ENCODE measurements around the gene PRKG1. TPM values are rescaled to one million over a fixed set of nuclear protein-coding genes. Genes with fewer than 3 reads are reported as not detected.

Gene PRKG1
- total and polyA plus RNA-seq, 2 of the 8 experiments (the other 6 are each of a cell fraction or from before 2014, with no cell fraction given) = 4.2 to 15.2 TPM

DNA sequence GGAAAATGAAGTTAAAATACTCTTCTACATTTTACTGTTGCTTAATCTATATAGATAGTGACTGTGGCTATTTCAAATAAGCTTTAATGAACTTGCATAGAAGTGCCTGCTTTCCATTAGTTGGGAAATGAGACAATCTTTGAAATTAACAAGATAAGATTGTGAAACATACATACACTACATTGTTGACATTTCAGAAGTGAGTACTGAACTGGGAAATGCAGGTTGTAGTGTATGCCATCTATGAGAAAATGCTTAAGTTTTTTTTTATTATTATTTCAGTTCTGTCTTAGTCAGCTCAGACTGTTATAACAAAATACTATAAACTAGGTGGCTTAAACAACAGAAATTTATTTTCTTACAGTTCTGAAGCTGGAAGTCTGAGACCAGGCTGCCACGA, 674.7 kb downstream of the PRKG1 start:
- Histone ChIP-seq H3K18ac (ENCODE audit: extremely low read depth, low read length) (no peak overlapping the region), H3K9me3 (ENCODE audit: insufficient read depth in 2 of 2, low read depth in 1 of 2, low read length in 1 of 2) (no peaks in the 10 kb centered on the region), H2BK5ac (ENCODE audit: low read depth, low read length) (no peak overlapping the region), H3K79me1 (ENCODE audit: low read depth, low read length) (no peaks in the 10 kb centered on the region), H2AK5ac (ENCODE audit: low read depth, low read length) (no peak overlapping the region), H4K91ac (replicated peaks; ENCODE audit: insufficient read length, low read length) (no peak overlapping the region), H3K23me2 (ENCODE audit: low read depth, low read length) (no peaks in the 10 kb centered on the region; the same call in 1 of the 2 replicates), H2BK12ac (ENCODE audit: low read depth, low read length) (no peak overlapping the region), H3K23ac (ENCODE audit: insufficient read length) (no peak overlapping the region), H3K9ac (replicated peaks in 1 of 4; ENCODE audit: extremely low read depth in 1 of 4, low read depth in 3 of 4, low read length in 3 of 4) (no peak overlapping the region), H2BK15ac (ENCODE audit: low read length) (no peak overlapping the region), H3K4me2 (ENCODE audit: insufficient read depth in 1 of 2, low read depth in 2 of 2, low read length in 2 of 2) (no peak overlapping the region), H3K79me2 (ENCODE audit: control insufficient read depth in 1 of 2, insufficient read depth in 2 of 2, low read length in 2 of 2) (no peaks in the 10 kb centered on the region), H3K27ac (ENCODE audit: low read depth, low read length) (no peak overlapping the region), H4K8ac (ENCODE audit: extremely low read depth, insufficient read depth, low read length) (no peak overlapping the region), H3K27me3 (replicated peaks in 1 of 4; ENCODE audit: control insufficient read depth in 3 of 4, extremely low read depth in 1 of 4, insufficient read depth in 3 of 4, low read length in 3 of 4) (no peaks in the 10 kb centered on the region), H2BK20ac (ENCODE audit: low read length) (no peak overlapping the region), H3K56ac (replicated peaks; ENCODE audit: insufficient read length, low read depth, low read length) (no peak overlapping the region), H2AFZ (ENCODE audit: low read length) (no peak overlapping the region), H2BK120ac (replicated peaks; ENCODE audit: low read depth, low read length) (no peak overlapping the region), H3K14ac (ENCODE audit: insufficient read length) (no peak overlapping the region), H4K20me1 (replicated peaks in 1 of 2; ENCODE audit: control insufficient read depth in 1 of 2, insufficient read depth in 2 of 2, low read length in 2 of 2) (no peaks in the 10 kb centered on the region), H3K4ac (replicated peaks; ENCODE audit: insufficient read length, low read depth, low read length) (no peak overlapping the region), H3K4me1 (replicated peaks in 1 of 4; ENCODE audit: control insufficient read depth in 3 of 4, insufficient read depth in 4 of 4, low read length in 3 of 4) (peaks cover 0 to 6% (median 4%) of the 10 kb centered on the region in 4 experiments; a peak in 4 of 7 replicates), H4K5ac (ENCODE audit: insufficient read length, low read depth, low read length) (no peak overlapping the region), H3K36me3 (ENCODE audit: control insufficient read depth in 2 of 4, insufficient read depth in 4 of 4, low read length in 3 of 4) (no peaks in the 10 kb centered on the region), H3K4me3 (ENCODE audit: extremely low read depth in 1 of 4, insufficient read depth in 2 of 4, low read depth in 3 of 4, low read length in 4 of 4) (no peak overlapping the region)
- no peak for DNase-seq (ENCODE audit: low read depth in 1 of 2, low spot score in 2 of 2)
- no peak for FAIRE-seq
- ChIA-PET CTCF (ENCODE audit: partially characterized antibody) (no interaction called here), POLR2A (ENCODE audit: partially characterized antibody) (no interaction called here)
- 82% methylated on average over 1 of the region's 1 CpG; no CpG with 5 or more reads in 1 of the 2 experiments for WGBS, 2 experiments (ENCODE audit: extremely low coverage in 1 of 2, insufficient coverage in 1 of 2, insufficient read length in 1 of 2, insufficient replicate concordance in 2 of 2, low coverage in 1 of 2, low lambda C conversion rate in 2 of 2, missing lambda C conversion rate in 1 of 2)
- TF ChIP-seq, protein P1, sequence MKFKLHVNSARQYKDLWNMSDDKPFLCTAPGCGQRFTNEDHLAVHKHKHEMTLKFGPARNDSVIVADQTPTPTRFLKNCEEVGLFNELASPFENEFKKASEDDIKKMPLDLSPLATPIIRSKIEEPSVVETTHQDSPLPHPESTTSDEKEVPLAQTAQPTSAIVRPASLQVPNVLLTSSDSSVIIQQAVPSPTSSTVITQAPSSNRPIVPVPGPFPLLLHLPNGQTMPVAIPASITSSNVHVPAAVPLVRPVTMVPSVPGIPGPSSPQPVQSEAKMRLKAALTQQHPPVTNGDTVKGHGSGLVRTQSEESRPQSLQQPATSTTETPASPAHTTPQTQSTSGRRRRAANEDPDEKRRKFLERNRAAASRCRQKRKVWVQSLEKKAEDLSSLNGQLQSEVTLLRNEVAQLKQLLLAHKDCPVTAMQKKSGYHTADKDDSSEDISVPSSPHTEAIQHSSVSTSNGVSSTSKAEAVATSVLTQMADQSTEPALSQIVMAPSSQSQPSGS (IDR thresholded peaks at IDR 0.05; ENCODE audit: low read length) = no peak
- TF ChIP-seq TCF12 (IDR thresholded peaks at IDR 0.05; ENCODE audit: low read depth, low read length) (no peak), SRF (IDR thresholded peaks at IDR 0.05; ENCODE audit: low read depth, low read length) (no peak), EGR1 (IDR thresholded peaks at IDR 0.05; ENCODE audit: borderline replicate concordance, low read depth, low read length) (no peak), POLR2AphosphoS5 (IDR thresholded peaks at IDR 0.05; ENCODE audit: low read depth, low read length) (no peak), YY1 (IDR thresholded peaks at IDR 0.05; ENCODE audit: low read depth, low read length) (no peak), SAP30 (IDR thresholded peaks at IDR 0.05; ENCODE audit: insufficient read depth, insufficient replicate concordance, low read length) (no peak), JUND (IDR thresholded peaks at IDR 0.05; ENCODE audit: low read length) (no peak)
- TF ChIP-seq, protein P2, sequence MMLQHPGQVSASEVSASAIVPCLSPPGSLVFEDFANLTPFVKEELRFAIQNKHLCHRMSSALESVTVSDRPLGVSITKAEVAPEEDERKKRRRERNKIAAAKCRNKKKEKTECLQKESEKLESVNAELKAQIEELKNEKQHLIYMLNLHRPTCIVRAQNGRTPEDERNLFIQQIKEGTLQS (IDR thresholded peaks at IDR 0.05; ENCODE audit: insufficient read depth, low read depth, low read length) = no peak
- TF ChIP-seq, protein P3, sequence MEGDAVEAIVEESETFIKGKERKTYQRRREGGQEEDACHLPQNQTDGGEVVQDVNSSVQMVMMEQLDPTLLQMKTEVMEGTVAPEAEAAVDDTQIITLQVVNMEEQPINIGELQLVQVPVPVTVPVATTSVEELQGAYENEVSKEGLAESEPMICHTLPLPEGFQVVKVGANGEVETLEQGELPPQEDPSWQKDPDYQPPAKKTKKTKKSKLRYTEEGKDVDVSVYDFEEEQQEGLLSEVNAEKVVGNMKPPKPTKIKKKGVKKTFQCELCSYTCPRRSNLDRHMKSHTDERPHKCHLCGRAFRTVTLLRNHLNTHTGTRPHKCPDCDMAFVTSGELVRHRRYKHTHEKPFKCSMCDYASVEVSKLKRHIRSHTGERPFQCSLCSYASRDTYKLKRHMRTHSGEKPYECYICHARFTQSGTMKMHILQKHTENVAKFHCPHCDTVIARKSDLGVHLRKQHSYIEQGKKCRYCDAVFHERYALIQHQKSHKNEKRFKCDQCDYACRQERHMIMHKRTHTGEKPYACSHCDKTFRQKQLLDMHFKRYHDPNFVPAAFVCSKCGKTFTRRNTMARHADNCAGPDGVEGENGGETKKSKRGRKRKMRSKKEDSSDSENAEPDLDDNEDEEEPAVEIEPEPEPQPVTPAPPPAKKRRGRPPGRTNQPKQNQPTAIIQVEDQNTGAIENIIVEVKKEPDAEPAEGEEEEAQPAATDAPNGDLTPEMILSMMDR (IDR thresholded peaks at IDR 0.05; ENCODE audit: control extremely low read depth in 1 of 3, insufficient read depth in 1 of 3, low read depth in 1 of 3, low read length in 3 of 3) = no peak

Measured in H1 (cell line).